Epidermal melanocyte (primary cell): Measurements from ENCODE around the gene ETHE1.

ENCODE experiments used
- DNase-seq: peaks from one replicate; pipeline ENCODE4 v3.0.0; 2011; ENCODE audit warnings: low spot score; ENCODE audit not compliant: insufficient read length

Gene ETHE1

DNA sequence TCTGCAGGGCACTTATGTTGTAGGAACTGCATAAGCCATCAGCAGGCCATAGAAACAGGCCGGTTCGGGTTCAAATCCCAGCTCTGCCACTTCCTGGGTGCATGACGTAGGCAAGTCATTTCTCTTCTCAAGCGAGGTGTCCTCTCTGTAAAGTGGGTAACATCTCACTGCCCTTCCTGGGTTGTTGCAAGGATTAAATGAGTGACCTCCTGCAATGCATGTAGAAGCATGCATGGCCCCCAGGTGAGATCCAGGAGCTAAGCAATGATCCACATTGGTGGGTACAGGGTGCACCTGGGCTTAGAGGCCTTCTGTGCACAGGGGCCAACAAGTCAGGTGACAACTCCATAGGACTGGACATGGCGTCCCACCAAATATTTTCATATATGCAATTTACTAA, 36.2 kb downstream of the ETHE1 start:
- DNase-seq, result no peak

DNA sequence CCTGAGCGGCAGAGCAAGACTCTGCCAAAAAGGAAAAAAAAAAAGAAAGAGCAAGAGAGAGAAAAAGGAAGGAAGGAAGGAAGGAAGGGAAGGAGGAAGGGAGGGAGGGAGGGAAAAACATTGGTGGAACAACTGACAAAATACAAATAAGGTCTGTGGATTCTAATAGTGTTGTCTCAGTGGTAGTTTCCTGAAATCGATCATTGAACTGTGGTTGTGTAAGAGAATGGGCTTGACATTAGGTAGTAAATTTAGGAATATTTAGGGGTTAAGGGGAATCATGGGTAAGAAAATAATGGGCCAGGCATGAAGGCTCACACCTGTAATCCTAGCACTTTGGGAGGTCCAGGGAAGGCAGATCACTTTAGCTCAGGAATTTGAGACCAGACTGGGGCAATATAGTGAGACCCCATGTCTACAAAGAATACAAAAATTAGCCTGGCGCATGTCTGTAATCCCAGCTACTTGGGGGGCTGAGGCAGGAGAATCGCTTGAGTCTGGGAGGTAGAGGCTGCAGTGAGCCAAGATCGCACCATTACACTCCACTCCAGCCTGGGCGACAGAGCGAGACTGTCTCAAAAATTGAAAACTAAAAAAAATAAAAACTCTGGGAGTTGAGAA, 36.9 kb downstream of the ETHE1 start:
- DNase-seq, result no peak

DNA sequence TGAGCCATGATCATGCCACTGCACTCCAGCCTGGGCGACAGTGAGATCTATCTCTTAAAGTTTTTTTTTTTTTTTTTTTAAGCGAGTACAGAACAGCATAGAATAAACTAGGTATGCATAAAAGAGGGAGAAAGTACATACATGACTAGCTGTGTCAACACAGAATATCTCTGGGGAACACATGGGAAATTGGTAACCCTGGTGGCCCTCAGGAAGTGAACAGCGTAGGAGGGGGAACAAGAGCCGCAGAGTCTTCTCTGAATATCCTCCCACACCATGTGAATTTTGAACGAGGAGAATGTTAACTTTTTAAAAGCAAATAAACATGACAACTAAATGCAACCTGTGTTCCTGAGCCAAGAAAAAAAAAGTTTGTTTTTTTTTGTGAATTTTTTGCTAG, 37.7 kb downstream of the ETHE1 start:
- no peak for DNase-seq

DNA sequence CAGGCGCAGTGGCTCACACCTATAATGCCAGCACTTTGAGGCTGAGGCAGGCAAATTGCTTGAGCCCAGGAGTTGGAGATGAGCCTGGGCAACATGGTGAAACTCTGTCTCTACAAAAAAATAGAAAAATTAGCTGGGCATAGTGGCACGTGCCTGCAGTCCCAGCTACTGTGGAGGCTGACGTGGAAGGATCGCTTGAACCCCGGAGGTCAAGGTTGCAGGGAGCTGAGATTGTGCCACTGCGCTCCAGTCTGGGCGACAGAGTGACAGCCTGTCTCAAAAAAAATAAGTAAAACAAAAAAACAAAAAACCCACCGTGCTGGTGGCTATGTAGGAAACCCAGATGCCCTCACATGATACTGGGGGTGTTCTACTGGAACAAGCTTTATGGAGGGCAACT, 38.8 kb downstream of the ETHE1 start:
- no peak for DNase-seq

DNA sequence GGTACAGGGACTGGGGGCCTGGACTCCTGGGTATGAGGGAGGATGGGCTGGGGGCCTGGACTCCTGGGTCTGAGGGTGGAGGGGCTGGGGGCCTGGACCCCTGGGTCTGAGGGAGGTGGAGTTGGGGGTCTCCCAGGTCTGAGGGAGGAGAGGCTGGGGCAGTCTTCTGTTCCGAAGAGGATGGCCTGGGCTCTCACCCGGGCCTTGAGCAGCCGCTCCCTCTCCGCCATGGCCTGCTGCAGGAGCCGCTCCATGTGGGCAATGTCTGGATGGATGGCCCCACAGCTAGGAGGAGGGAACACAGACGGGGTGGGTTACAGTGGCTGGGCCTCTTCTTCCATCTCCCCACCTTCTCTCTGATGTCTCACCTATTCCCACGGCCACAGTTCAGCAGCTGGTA, 40.6 kb downstream of the ETHE1 start:
- DNase-seq, result no peak

DNA sequence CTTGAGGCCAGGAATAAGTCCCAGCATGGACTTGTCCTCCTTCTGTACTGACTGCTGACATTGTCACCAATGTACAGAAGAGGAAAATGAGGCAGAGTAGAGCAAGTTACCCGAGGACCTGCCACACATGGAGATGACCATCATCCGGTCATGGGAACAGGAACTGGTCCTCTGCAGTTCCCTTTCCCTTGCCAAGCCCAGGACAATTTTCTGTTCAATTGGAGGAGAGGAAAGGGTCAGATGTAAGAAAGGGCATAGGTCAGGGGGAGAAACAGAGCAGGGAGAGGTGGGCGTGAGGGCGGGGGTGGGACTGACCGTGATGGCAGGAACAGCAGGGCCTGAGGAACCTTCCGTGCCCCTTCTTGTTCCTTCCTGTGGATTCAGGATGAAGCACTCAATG, 41.0 kb downstream of the ETHE1 start:
- DNase-seq, result no peak

DNA sequence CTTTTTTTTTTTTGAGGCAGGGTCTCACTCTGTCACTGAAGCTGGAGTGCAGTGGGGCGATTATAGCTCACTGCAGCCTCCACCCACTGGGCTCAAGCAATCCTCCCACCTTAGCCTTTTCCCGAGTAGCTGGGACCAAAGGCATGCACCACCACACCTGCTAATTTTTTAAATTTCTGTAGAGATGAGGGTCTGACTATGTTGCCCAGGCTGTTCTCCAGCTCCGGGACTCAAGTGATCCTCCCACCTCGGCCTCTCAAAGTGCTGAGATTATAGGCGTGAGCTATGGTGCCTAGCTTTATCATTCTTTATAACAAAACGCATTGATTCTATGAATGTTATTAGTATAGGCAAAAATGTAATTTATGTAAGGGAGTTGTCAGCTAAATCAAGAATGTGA, 43.7 kb downstream of the ETHE1 start:
- DNase-seq, result no peak

DNA sequence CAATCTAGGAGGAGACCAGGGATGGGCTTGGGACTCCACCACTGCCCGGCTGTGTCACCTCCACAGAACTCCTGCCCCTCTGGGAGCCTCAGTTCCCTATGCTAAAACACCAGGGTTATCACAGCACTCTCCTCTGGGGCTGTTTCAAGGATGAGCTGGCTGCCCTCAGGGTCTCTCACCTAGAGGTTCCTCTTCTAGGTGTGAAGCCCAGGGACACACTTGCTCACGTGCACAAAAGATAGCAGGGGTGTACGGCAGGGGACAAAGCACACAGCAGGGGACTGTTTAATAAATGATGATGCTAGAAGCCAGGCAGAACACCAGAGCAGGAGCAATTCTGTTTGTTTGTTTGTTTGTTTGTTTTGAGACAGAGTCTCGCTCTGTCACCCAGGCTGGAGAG, 44.8 kb downstream of the ETHE1 start:
- DNase-seq, result no peak

DNA sequence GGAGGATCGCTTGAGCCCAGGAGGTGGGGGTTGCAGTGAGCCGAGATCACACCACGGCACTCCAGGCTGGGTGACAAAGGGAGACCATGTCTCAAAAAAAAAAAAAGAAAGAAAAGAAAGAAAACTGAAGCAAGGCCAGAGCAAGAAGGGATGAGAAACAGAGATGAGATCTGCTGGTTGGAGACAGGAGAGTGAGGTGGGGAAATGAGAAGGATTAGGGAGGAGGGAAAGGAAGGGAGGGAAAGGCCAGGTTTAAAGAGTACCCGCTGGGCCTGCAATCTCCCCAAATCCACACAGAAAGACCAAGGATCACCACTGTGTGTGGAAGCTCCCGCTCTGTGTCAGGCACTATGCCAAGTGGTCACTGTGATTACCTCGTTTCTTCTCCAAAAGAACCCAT, 45.3 kb downstream of the ETHE1 start:
- DNase-seq, result no peak

DNA sequence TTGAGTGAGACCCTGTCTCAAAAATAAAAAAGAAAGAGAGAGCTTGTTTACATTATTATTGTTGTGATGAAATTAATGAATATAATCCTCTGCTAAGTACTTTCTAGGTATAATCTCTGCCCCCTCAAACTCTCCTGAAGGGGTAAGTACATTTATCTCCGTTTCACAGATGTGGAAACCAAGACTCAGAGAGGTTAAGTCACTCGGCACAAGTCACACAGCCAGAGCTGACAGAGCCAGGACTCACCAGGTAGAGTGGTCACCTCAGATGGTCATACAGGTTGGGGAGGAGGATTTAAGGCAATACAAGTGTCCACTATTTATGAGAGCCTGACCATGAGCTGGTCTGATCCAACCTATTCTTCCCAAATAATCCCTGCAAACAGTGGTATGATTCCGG, 46.4 kb downstream of the ETHE1 start:
- DNase-seq, result no peak

DNA sequence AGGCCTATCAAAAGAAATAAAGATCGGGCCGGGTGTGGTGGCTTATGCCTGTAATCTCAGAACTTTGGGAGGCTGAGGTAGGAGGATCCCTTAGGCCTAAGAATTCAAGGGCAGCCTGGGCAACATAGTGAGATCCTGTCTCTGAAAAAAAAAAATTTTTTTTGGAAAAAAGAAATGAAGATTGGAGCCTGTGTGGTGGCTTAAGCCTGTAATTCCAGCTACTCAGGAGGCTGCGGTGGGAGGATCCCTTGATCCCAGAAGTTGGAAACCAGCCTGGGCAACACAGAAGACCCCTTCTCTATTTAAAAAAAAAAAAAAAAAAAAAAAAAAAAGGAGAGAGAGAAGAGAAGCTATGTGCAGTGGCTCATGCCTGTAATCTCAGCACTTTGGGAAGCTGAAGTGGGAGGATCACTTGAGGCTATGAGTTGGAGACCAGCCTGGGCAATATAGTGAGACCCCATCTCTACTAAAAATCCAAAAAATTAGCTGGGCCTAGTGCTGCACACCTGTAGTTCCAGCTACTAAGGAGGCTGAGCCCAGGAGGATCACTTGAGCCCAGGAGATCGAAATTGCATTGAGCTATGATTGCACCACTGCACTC, 46.9 kb downstream of the ETHE1 start:
- no peak for DNase-seq

DNA sequence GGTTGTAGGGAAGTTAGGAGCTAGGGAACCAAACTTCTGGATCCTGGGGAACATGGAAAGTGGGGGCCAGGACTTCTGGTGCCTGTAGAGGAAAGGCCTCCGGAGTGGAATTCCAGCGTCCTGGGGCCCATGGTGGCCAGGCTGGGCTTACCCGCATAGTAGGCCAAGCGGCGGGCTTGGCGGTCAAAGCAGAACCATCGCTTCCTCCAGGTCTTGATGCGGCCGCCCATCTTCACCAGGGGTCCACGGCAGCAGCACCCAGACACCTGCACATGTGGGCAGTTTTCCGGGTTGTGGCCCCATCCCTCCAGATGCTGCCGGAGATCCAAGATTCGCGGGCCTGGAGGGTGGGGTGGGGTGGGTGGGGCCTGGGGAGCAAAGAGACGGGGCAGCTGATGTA, 47.8 kb downstream of the ETHE1 start:
- no peak for DNase-seq

DNA sequence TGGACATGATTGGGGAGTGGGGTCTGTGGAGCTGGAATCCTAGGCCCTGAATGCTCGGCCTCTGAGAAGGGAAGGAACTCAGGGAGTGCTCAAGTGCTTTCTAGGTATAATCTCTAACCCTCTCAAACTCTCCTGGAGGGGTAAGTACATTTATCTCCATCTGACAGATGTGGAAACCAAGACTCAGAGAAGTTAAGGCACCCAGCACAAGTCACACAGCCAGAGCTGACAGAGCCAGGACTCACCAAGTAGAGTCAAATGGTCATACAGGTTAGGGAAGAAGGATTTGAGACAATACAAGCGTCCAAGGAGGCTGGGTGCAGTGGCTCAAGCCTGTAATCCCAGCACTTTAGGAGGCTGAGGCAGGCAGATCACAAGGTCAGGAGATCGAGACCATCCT, 48.7 kb downstream of the ETHE1 start:
- no peak for DNase-seq

DNA sequence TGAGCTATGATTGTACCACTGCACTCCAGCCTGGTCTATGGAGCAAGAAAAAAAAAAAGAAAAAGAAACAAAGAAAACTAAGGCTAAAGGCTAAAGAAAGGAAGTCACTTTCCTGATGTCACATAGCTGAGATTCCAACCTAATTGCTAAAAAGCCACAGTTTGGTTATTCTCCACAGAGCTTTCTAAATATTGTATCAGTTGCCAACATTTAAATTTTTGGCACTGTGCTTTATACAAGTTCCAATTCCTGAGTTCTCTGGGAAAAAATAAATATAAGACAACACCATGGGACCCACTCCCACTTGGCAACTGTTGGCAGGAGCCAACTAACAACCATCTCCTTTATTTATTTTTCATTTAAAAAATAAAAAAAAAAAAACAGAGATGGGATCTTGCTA, 50.4 kb downstream of the ETHE1 start:
- DNase-seq, result peak; percentile 41

DNA sequence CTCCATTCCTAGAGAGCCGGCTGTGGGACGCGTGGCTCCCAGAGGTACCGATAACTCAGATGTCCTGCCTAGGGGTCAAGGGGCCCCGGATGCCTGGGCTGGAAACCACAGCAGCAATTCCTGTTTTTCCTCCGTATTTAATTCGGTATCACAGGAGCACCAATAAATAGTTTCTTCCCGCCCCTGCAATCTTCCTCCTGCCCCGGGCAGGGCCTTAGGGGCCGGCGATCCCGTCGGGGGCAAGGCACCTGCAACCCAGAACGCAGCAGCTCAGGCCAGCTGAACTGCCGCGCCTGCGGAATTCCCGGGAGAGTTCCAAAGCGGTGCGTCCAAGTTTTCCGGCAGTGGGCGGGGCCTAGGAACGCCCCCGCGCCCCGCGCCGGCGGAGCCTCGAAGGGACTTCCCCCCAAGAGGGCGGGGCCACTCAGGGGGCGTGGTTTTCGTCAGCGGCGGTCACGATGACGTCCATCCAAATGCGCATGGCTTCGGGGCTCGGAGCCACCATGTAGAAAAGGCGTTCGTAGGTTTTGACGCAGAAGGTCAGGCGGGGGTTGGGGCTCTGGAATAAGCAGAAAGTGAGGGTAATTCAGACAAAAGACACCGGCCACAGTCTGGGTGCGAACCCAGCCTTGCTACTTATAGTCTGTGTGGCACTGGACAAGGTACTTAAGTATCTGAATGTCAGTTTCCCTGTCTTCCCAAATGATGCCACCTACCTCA, 51.9 kb downstream of the ETHE1 start:
- DNase-seq, result peak; percentile 89

DNA sequence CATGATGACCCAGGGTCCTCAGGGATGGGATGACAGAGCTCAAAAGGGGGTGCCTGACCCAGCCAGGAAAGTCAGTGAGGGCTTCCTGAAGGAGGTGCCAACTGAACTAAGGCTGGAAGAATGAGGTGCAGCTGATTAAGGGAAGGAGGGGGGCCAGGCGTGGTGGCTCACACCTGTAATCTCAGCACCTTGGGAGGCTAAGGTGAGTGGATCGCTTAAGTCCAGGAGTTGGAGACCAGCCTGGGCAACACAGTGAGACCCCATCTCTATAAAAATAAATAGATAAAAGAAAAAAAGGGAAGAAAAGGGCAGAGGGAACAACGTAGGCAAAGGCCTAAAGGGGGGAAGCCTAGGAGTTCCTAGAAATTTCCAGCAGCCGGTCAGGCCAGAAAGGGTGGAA, 52.5 kb downstream of the ETHE1 start:
- DNase-seq, result no peak

DNA sequence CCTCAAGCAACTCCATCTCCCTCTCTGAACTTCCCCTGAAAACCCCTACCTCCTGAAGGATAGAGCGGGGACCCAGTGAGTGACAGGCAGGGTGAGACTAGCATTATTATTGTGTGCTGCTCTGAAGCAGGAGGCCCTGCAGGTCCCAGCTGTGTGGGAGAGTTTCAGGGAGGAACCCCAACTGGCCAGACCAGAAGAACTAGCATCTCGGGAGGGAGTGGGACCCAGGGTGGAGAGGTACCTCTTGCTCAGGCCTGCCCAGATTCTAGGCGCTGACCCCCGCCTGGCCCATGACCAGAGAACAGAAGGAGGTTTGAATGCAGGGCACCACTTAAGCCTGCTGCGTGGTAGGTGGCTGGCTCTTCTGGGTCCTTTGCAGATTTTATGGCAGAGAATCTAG, 55.9 kb downstream of the ETHE1 start:
- no peak for DNase-seq

DNA sequence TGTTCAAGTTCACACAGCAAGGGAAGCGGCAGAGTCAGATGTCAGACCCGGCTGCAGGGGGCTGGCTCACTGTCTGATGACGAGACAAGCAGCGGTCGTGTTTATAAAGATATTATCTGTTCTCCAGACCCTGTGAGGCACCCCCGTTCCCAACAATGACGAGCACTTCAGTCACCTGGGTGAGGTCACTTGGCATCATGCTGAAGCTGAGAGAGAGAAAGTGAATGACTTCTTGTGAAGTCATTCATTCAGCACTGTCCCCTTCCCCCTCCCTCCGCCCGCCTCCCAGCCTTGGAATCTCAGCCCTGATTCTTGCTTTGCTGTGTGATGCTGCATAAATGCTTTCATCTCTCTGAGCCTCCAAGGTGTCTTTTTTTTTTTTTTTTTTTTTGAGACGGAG, 56.7 kb downstream of the ETHE1 start:
- no peak for DNase-seq

DNA sequence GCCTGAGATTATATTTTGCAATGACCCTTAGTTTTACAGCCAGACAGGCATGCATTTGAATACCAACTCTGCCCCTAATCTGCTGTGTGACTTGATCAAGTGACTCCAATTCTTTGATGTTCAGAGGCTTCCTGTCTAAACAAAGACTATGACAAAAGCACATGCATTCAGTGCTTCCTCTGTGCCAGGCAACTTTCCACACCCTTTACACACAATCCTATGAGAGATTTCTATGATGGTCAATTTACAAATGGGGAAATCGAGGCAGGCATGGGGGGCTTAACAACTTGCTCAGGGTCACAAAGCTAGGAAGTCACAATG, 57.9 kb downstream of the ETHE1 start:
- no peak for DNase-seq

DNA sequence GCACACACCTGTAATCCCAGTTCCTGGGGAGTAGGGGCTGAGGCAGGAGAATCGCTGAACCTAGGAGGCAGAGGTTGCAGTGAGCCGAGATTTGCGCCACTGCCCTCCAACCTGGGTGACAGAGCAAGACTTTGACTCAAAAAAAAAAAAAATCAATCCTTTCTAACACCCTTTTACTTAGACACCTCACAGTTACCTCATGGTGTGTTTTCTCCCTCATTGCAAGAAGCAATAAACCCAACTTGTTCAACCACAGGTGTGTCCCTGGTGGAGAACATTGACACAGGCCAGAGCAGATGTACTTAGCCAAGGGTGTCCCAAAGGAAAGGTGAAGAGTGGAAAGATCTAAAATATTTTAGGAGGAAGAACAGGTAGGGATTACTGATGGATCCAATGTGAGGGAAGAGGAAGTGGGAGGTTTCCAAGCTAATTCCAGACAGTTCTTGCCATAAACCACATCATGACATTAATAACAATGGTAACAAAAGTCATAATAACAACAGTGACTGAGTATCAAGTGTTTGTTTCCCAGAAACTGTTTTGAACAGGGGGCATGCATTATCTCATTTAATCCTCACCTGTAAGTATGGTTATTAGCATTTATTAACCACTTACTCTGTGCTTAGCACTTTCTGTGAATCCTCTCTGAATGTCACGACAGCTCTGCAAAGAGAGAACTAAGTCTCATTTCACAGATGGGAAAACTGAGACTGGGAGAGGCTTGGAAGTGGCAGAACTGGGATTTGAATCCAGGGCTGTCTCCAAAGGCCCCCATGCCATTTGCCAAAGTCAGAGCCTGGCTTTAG, 58.4 kb downstream of the ETHE1 start:
- no peak for DNase-seq

DNA sequence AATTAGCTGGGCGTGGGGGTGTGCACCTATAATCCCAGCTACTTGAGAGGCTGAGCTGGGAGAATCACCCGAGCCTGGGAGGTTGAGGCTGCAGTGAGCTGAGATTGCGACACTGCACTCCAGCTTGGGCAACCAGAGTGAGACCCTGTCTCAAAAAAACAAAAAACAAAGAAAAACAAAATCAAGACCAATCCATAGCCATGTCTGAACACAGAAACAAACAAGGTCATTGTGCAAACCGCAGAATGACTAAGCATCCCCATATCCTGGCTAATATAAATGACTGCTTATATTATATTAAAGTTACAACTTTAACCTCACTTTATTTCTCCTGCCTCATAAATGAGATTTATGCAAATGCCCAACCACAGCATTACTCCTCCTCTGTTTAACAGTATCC, 59.3 kb downstream of the ETHE1 start:
- peak; percentile 28 for DNase-seq

DNA sequence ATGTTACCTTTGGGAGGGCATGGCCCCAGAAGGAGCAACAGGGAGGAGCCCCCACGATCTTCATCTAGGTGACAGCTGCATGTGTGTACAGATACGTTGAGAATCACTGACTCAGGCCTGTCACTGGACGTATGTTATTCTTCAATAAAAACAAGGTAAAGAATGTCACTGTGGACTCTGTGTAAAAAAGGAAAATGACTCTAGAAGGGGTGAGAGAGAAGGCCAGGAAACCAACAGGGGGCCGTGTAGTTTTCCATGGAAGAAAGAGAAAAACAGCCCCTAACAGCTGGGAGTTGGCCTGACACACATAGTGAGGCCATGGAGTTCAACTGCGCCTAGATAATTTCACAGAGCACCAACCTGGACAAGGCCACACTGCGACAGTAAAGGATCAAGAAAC, 59.7 kb downstream of the ETHE1 start:
- no peak for DNase-seq
